ENCODE measurements around the gene CXCL12. TPM values are rescaled to one million over a fixed set of nuclear protein-coding genes. Genes with fewer than 3 reads are reported as not detected.

Gene CXCL12
- total RNA-seq, 1 donor from 2014 or later = 23.7 TPM

DNA sequence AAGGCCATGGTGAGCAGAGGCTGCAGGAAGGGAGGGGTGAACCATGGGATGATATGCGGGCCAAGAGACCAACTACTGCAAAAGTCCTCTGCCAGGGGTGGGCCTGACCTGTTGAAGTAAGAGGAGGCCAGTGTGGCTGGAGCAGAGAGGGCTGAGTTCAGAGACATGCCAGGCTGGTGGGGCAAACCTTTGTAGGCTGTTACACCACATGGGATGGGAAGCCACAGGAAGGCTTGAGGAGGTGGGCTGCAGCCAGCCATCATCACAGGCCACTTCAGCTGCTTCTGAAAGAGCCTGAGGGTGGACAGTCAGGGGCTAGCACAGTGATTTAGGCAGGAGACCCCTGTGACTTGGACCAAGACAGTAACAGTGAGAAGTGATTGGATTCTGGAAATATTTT is 20.3 kb downstream of the CXCL12 start:
- Histone ChIP-seq H3K9ac (ENCODE audit: low read length) (no peak overlapping the region), H3K79me2 (ENCODE audit: insufficient read depth, low read length) (no peaks in the 10 kb centered on the region), H2AFZ (ENCODE audit: low read depth, low read length) (no peak overlapping the region), H3K27ac (ENCODE audit: low read depth, low read length) (no peak overlapping the region), H3K4me1 (ENCODE audit: insufficient read depth, low read length) (no peaks in the 10 kb centered on the region), H3K27me3 (ENCODE audit: insufficient read depth, low read length) (peaks cover 3% of the 10 kb centered on the region), H3K4me2 (ENCODE audit: low read length) (no peak overlapping the region), H3K36me3 (ENCODE audit: insufficient read depth, low read length) (no peaks in the 10 kb centered on the region), H3K4me3 (ENCODE audit: insufficient read depth, low read depth, low read length) (no peak overlapping the region), H3K9me3 (ENCODE audit: insufficient read depth, low read depth, low read length) (no peaks in the 10 kb centered on the region), H4K20me1 (ENCODE audit: insufficient read depth, low read length) (no peaks in the 10 kb centered on the region)
- peaks cover 9% of the 10 kb centered on the region for H3K36me3 Mint-ChIP-seq (ENCODE audit: low read depth, unreplicated experiment)
- no peaks in the 10 kb centered on the region for H3K4me1 Mint-ChIP-seq (ENCODE audit: low read depth, unreplicated experiment)
- no peak overlapping the region for H3K4me3 Mint-ChIP-seq (ENCODE audit: unreplicated experiment)
- TF ChIP-seq EZH2 (IDR thresholded peaks at IDR 0.05; ENCODE audit: insufficient read depth, low read length) (no peak), CTCF (IDR thresholded peaks at IDR 0.05; ENCODE audit: insufficient read depth, low read depth, low read length) (no peak)
- H3K27me3 Mint-ChIP-seq (ENCODE audit: low read depth, unreplicated experiment) = peaks cover 34% of the 10 kb centered on the region
- H3K9me3 Mint-ChIP-seq (ENCODE audit: unreplicated experiment) = peaks cover 9% of the 10 kb centered on the region
- no peak for DNase-seq (ENCODE audit: low read depth)
- no peak for FAIRE-seq
- H3K27ac Mint-ChIP-seq (ENCODE audit: unreplicated experiment) = no peak overlapping the region

GRCh38 chr10:44363716-44364115 is 21.2 kb downstream of the CXCL12 start:
- H3K4me2 ChIP-seq (ENCODE audit: low read length) = no peak overlapping the region
- H3K9me3 Mint-ChIP-seq (ENCODE audit: unreplicated experiment) = peaks cover 6% of the 10 kb centered on the region
- DNase-seq (ENCODE audit: low read depth) (no peak), FAIRE-seq (no peak)
- no peak overlapping the region for H3K27ac ChIP-seq (ENCODE audit: low read depth, low read length)
- H3K27me3 Mint-ChIP-seq (ENCODE audit: low read depth, unreplicated experiment) = peaks cover 29% of the 10 kb centered on the region
- TF ChIP-seq CTCF (IDR thresholded peaks at IDR 0.05; ENCODE audit: insufficient read depth, low read depth, low read length) (no peak), EZH2 (IDR thresholded peaks at IDR 0.05; ENCODE audit: insufficient read depth, low read length) (no peak)
- no peaks in the 10 kb centered on the region for H3K9me3 ChIP-seq (ENCODE audit: insufficient read depth, low read depth, low read length)
- no peaks in the 10 kb centered on the region for H3K4me1 Mint-ChIP-seq (ENCODE audit: low read depth, unreplicated experiment)
- H3K36me3 Mint-ChIP-seq (ENCODE audit: low read depth, unreplicated experiment) = peaks cover 4% of the 10 kb centered on the region
- no peaks in the 10 kb centered on the region for H3K4me1 ChIP-seq (ENCODE audit: insufficient read depth, low read length)
- H3K36me3 ChIP-seq (ENCODE audit: insufficient read depth, low read length) = no peaks in the 10 kb centered on the region
- no peaks in the 10 kb centered on the region for H4K20me1 ChIP-seq (ENCODE audit: insufficient read depth, low read length)
- H2AFZ ChIP-seq (ENCODE audit: low read depth, low read length) = no peak overlapping the region
- no peak overlapping the region for H3K4me3 ChIP-seq (ENCODE audit: insufficient read depth, low read depth, low read length)
- H3K79me2 ChIP-seq (ENCODE audit: insufficient read depth, low read length) = no peaks in the 10 kb centered on the region
- no peak overlapping the region for H3K27ac Mint-ChIP-seq (ENCODE audit: unreplicated experiment)
- no peak overlapping the region for H3K4me3 Mint-ChIP-seq (ENCODE audit: unreplicated experiment)
- H3K27me3 ChIP-seq (ENCODE audit: insufficient read depth, low read length) = peaks cover 3% of the 10 kb centered on the region
- no peak overlapping the region for H3K9ac ChIP-seq (ENCODE audit: low read length)

DNA sequence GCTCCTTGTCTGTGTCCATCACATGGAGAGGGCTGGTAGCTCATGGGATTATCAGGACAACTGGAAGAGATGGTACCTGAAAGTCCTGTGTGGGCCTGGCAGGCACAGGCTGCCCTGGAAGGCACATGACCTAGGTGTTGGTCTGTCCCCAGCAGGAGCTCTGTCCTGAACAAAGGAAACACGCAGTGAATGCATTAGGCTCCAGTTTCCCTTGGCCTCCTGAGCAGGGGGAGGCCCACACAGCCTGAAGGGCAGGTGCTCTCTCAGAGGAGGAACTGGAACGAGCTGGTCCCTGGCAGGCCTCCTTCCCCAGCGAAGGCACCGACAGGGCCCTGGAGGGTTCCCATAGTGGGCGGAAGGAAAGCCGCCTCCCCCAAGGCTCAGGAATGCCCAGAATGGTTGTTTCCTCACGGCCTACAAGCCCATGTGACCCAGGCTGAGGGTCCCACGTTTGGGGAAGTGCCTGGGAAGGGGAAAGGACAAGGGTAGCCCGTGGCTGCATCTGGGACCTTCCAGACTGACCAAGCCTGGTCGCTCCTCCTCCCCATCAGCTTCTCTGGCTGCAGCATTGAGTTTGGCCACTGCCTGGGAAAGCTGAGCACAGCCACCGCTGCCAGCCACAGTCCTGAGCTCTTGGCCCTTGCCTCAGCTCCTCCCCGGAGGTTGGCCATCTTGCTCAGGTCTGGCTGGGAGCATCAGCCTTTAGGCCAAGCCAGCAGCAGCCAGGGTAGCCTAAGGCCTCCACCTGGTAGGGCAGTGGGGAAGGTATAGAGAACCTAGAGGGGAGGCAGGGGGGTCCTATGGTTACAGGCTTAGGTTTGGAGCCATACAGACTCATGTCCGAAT is 21.8 kb downstream of the CXCL12 start:
- H3K79me2 ChIP-seq (ENCODE audit: insufficient read depth, low read length) = no peaks in the 10 kb centered on the region
- no peaks in the 10 kb centered on the region for H3K4me1 ChIP-seq (ENCODE audit: insufficient read depth, low read length)
- H3K36me3 ChIP-seq (ENCODE audit: insufficient read depth, low read length) = no peaks in the 10 kb centered on the region
- Mint-ChIP-seq H3K4me1 (ENCODE audit: low read depth, unreplicated experiment) (no peaks in the 10 kb centered on the region), H3K27ac (ENCODE audit: unreplicated experiment) (no peak overlapping the region), H3K36me3 (ENCODE audit: low read depth, unreplicated experiment) (no peaks in the 10 kb centered on the region), H3K9me3 (ENCODE audit: unreplicated experiment) (peaks cover 5% of the 10 kb centered on the region), H3K27me3 (ENCODE audit: low read depth, unreplicated experiment) (peaks cover 35% of the 10 kb centered on the region), H3K4me3 (ENCODE audit: unreplicated experiment) (no peak overlapping the region)
- FAIRE-seq (no peak), DNase-seq (ENCODE audit: low read depth) (no peak)
- no peaks in the 10 kb centered on the region for H3K9me3 ChIP-seq (ENCODE audit: insufficient read depth, low read depth, low read length)
- H3K27me3 ChIP-seq (ENCODE audit: insufficient read depth, low read length) = peaks cover 3% of the 10 kb centered on the region
- no peak overlapping the region for H3K4me3 ChIP-seq (ENCODE audit: insufficient read depth, low read depth, low read length)
- no peak overlapping the region for H3K27ac ChIP-seq (ENCODE audit: low read depth, low read length)
- H2AFZ ChIP-seq (ENCODE audit: low read depth, low read length) = no peak overlapping the region
- H4K20me1 ChIP-seq (ENCODE audit: insufficient read depth, low read length) = no peaks in the 10 kb centered on the region
- no peak overlapping the region for H3K4me2 ChIP-seq (ENCODE audit: low read length)
- no peak overlapping the region for H3K9ac ChIP-seq (ENCODE audit: low read length)
- TF ChIP-seq EZH2 (IDR thresholded peaks at IDR 0.05; ENCODE audit: insufficient read depth, low read length) = no peak
- no peak for TF ChIP-seq CTCF (IDR thresholded peaks at IDR 0.05; ENCODE audit: insufficient read depth, low read depth, low read length)
